GM20000 (cell line): Measurements from ENCODE around the gene HIPK3.

Source experiments
- DNase-seq: peaks from one replicate; pipeline ENCODE4 v3.0.0; 2012; ENCODE audit warnings: low spot score
- CTCF ChIP-seq: IDR thresholded peaks from 2 replicates; pipeline ENCODE4 v1.5.1; 2012; ENCODE audit warnings: mild to moderate bottlenecking, control low read depth; ENCODE audit errors: extremely low read depth, missing control alignments

HIPK3 gene

GRCh38 chr11:33379947-33380346 lies 122.8 kb downstream of the HIPK3 start:
- peak; percentile 68 for DNase-seq
- TF ChIP-seq CTCF: no peak

- DNase-seq: no peak
- TF ChIP-seq CTCF: no peak
Observed at GRCh38 chr11:33383075-33383919, 126.1 kb downstream of the HIPK3 start.

- TF ChIP-seq CTCF: no peak
- no peak for DNase-seq
Observed at GRCh38 chr11:33383920-33384209, 126.7 kb downstream of the HIPK3 start.

GRCh38 chr11:33384220-33384619 lies 127.0 kb downstream of the HIPK3 start:
- no peak for TF ChIP-seq CTCF
- no peak for DNase-seq

- peak; percentile 45 for DNase-seq
- no peak for TF ChIP-seq CTCF
Observed at GRCh38 chr11:33387581-33387980, 130.4 kb downstream of the HIPK3 start.

- no peak for DNase-seq
- no peak for TF ChIP-seq CTCF
Observed at GRCh38 chr11:33387996-33388395, 130.8 kb downstream of the HIPK3 start.

- DNase-seq: no peak
- TF ChIP-seq CTCF: no peak
Observed at GRCh38 chr11:33388793-33389525, 131.8 kb downstream of the HIPK3 start.
